Psoas muscle (tissue), 8 donors: ENCODE measurements around the gene ERICH6. TPM values are rescaled to one million over a fixed set of nuclear protein-coding genes. Genes with fewer than 3 reads are reported as not detected.

Experiments
- ATAC-seq, 4 donors: fragments of 200-7000 bp; cut with Tn5 transposase; one replicate each; pipeline ENCODE4 v1.9.1; 2020; ENCODE audit warnings: moderate library complexity in 3 of 4, mild to moderate bottlenecking in 2 of 4
- DNase-seq, 2 donors: peaks; one replicate each; pipeline ENCODE4 v3.0.0-alpha.2; 2020
- H3K27ac ChIP-seq: fragments of 200-600 bp; one replicate; pipeline ENCODE4 v1.8.0; 2022
- H3K27me3 ChIP-seq, 3 donors: fragments of 200-600 bp in 1 of 3; one replicate each; pipeline versions ENCODE4 v1.6.1 to v1.8.0; 2013 to 2022; ENCODE audit warnings: low read length in 2 of 3, mild to moderate bottlenecking in 2 of 3, moderate library complexity in 1 of 3; ENCODE audit not compliant: insufficient read depth in 3 of 3
- H3K36me3 ChIP-seq, 2 donors: fragments of 200-600 bp in 1 of 2; one replicate each; pipeline versions ENCODE4 v1.6.1 to v1.8.0; 2013 to 2022; ENCODE audit warnings: low read depth in 1 of 2, mild to moderate bottlenecking in 1 of 2, moderate library complexity in 1 of 2; ENCODE audit not compliant: insufficient read depth in 1 of 2
- H3K4me1 ChIP-seq: fragments of 200-600 bp; one replicate; pipeline ENCODE4 v1.8.0; 2022
- H3K4me3 ChIP-seq: fragments of 200-600 bp; one replicate; pipeline ENCODE4 v1.8.0; 2022; ENCODE audit warnings: mild to moderate bottlenecking
- H3K9me3 ChIP-seq: fragments of 200-600 bp; one replicate; pipeline ENCODE4 v1.8.0; 2022
- CTCF ChIP-seq: fragments of 200-600 bp; IDR thresholded peaks from one replicate; pipeline ENCODE4 v1.8.0; 2022; ENCODE audit warnings: antibody characterized with exemption
- WGBS, 3 donors: extraction: QIAGEN DNeasy Blood & Tissue Kit; methylation state at CpG; one replicate each; pipeline versions ENCODE4 v1.1.6 to v1.1.7; 2013; 5-methylcytosine and 5-hydroxymethylcytosine counted together
- intact Hi-C, 2 donors: fragments of 100-400 bp; cut with DNase I; formaldehyde crosslinking; loops; one replicate each; pipeline versions ENCODE4 v1.11.0 to v1.14.2; 2022
- polyA plus RNA-seq, 3 donors: library from polyadenylated mRNA; stranded (reverse); fragments of 200-250 nt; gene quantifications; one replicate each; pipeline ENCODE4 v1.2.3, GENCODE V29; 2013
- total RNA-seq, 4 donors: library from RNA; stranded (reverse); fragmentation: NEBNext Ultra II Directional in 2 of 4; extraction: Animal tissue kit (Norgen Biotek cat#: 25700) in 2 of 4; gene quantifications; one replicate each; pipeline versions ENCODE4 v1.2.1 to v1.2.4, GENCODE V29; 2021 to 2023
- donor health status: healthy with polysubstance abuse.
- donor health status: DM: no; HTN: no; CAD: no; lungs with moderate emphysema.
- donor health status: Bipolar disorder and iron deficiency.
- donor health status: healthy.
- donor health status: DM: yes; HTN: yes; CAD: no.
- donor health status: DM: no; HTN: no; CAD: no.
- donor health status: DM: no; HTN: no; CAD: no.
- donor health status: DM: yes; HTN: yes; CAD: no.

Gene ERICH6
- total and polyA plus RNA-seq, 7 donors, result not detected

GRCh38 chr3:150747886-150748683, 44.4 kb upstream of the ERICH6 start:
- no peak overlapping the region for H3K27ac ChIP-seq
- H3K27me3 ChIP-seq, result no peaks in the 10 kb centered on the region
- DNase-seq, result no peak
- ATAC-seq, result peak in 1 of 4 donors; percentile 15
- intact Hi-C loops, result no loop called here
- peaks cover 0 to 5% of the 10 kb centered on the region in 2 donors for H3K36me3 ChIP-seq
- H3K4me3 ChIP-seq, result no peak overlapping the region
- TF ChIP-seq CTCF, result no peak
- WGBS, 3 donors, result 87 to 93% (median 87%) methylated on average over 5 of the region's 5 CpGs
- no peaks in the 10 kb centered on the region for H3K9me3 ChIP-seq
- H3K4me1 ChIP-seq, result peaks cover 55% of the 10 kb centered on the region

GRCh38 chr3:150746791-150747590, 43.3 kb upstream of the ERICH6 start:
- H3K36me3 ChIP-seq, result peaks cover 0 to 6% of the 10 kb centered on the region in 2 donors
- H3K27ac ChIP-seq, result no peak overlapping the region
- no peaks in the 10 kb centered on the region for H3K27me3 ChIP-seq
- H3K9me3 ChIP-seq, result no peaks in the 10 kb centered on the region
- TF ChIP-seq CTCF, result no peak
- H3K4me1 ChIP-seq, result peaks cover 54% of the 10 kb centered on the region
- 82 to 86% (median 83%) methylated on average over 7 of the region's 7 CpGs for WGBS, 3 donors
- no peak for ATAC-seq
- no peak for DNase-seq
- intact Hi-C loops, result no loop called here
- no peak overlapping the region for H3K4me3 ChIP-seq

GRCh38 chr3:150745832-150746231, 42.1 kb upstream of the ERICH6 start:
- no peak for ATAC-seq
- no peaks in the 10 kb centered on the region for H3K27me3 ChIP-seq
- peaks cover 42% of the 10 kb centered on the region for H3K4me1 ChIP-seq
- DNase-seq, result no peak
- no peak overlapping the region for H3K27ac ChIP-seq
- peaks cover 0 to 15% of the 10 kb centered on the region in 2 donors for H3K36me3 ChIP-seq
- TF ChIP-seq CTCF, result no peak
- H3K4me3 ChIP-seq, result no peak overlapping the region
- H3K9me3 ChIP-seq, result no peaks in the 10 kb centered on the region
- intact Hi-C loops, result no loop called here
- WGBS, 3 donors, result 98 to 100% (median 99%) methylated on average over 3 of the region's 3 CpGs

GRCh38 chr3:150744919-150745211, 41.1 kb upstream of the ERICH6 start:
- Histone ChIP-seq H3K27ac (no peak overlapping the region), H3K4me3 (no peak overlapping the region), H3K9me3 (no peaks in the 10 kb centered on the region), H3K36me3 (peaks cover 0 to 21% of the 10 kb centered on the region in 2 donors), H3K27me3 (no peaks in the 10 kb centered on the region), H3K4me1 (peaks cover 35% of the 10 kb centered on the region)
- ATAC-seq (no peak), DNase-seq (no peak)
- WGBS, 3 donors, result 51 to 73% (median 70%) methylated on average over 1 of the region's 1 CpG
- TF ChIP-seq CTCF, result no peak
- intact Hi-C loops, result no loop called here
